Measurements from ENCODE around the gene SPCS3. TPM values are rescaled to one million over a fixed set of nuclear protein-coding genes. Genes with fewer than 3 reads are reported as not detected.
A peak's percentile ranks its signal among the peaks of the same experiment; 100 is the strongest.

Gene SPCS3
- total and polyA plus RNA-seq, 2 of the 13 experiments (the other 11 are each of a cell fraction or from before 2014, with no cell fraction given) = 26.3 to 57.0 TPM

- TF ChIP-seq ZBTB2 (CRISPR knock-in tag; IDR thresholded peaks at IDR 0.05; ENCODE audit: low read depth) = no peak
- TF ChIP-seq HNF4G (IDR thresholded peaks at IDR 0.05; ENCODE audit: borderline replicate concordance, low read depth, low read length) = no peak
- no peak for TF ChIP-seq HNF4G (CRISPR knock-in tag; IDR thresholded peaks at IDR 0.05; ENCODE audit: borderline replicate concordance, low read depth)
- no peak for TF ChIP-seq ZNF607 (CRISPR knock-in tag; IDR thresholded peaks at IDR 0.05; ENCODE audit: borderline replicate concordance)
- TF ChIP-seq TBL1XR1 (IDR thresholded peaks at IDR 0.05; ENCODE audit: borderline replicate concordance, low read length, partially characterized antibody) = no peak
- TF ChIP-seq ZNF142 (CRISPR knock-in tag; IDR thresholded peaks at IDR 0.05) = no peak
- TF ChIP-seq ZNF510 (CRISPR knock-in tag; IDR thresholded peaks at IDR 0.05; ENCODE audit: low read depth) = no peak
- peak; percentile 34 for TF ChIP-seq PHF8 (CRISPR knock-in tag; IDR thresholded peaks at IDR 0.05)
- TF ChIP-seq ZNF143 (CRISPR knock-in tag; IDR thresholded peaks at IDR 0.05) = no peak
- TF ChIP-seq, protein P1, sequence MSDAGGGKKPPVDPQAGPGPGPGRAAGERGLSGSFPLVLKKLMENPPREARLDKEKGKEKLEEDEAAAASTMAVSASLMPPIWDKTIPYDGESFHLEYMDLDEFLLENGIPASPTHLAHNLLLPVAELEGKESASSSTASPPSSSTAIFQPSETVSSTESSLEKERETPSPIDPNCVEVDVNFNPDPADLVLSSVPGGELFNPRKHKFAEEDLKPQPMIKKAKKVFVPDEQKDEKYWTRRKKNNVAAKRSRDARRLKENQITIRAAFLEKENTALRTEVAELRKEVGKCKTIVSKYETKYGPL (CRISPR knock-in tag; IDR thresholded peaks at IDR 0.05) = no peak
- no peak for TF ChIP-seq ARID2 (CRISPR knock-in tag; IDR thresholded peaks at IDR 0.05; ENCODE audit: borderline replicate concordance)
- TF ChIP-seq RNF2 (conservative IDR thresholded peaks at IDR 0.05; ENCODE audit: low read depth) = no peak
- TF ChIP-seq ARHGAP35 (CRISPR knock-in tag; IDR thresholded peaks at IDR 0.05; ENCODE audit: borderline replicate concordance) = no peak
- TF ChIP-seq MTF1 (CRISPR knock-in tag; IDR thresholded peaks at IDR 0.05) = no peak
- no peak for TF ChIP-seq ZNF563 (CRISPR knock-in tag; IDR thresholded peaks at IDR 0.05)
- no peak for TF ChIP-seq ZNF362 (CRISPR knock-in tag; IDR thresholded peaks at IDR 0.05; ENCODE audit: borderline replicate concordance)
- TF ChIP-seq ZMYM3 (CRISPR knock-in tag; IDR thresholded peaks at IDR 0.05) = no peak
- TF ChIP-seq ATF1 (CRISPR knock-in tag; IDR thresholded peaks at IDR 0.05) = no peak
- no peak for TF ChIP-seq ZEB1 (IDR thresholded peaks at IDR 0.05; ENCODE audit: insufficient replicate concordance, low read depth)
- TF ChIP-seq SRSF1 (optimal IDR thresholded peaks at IDR 0.05; ENCODE audit: low read depth, low read length) = no peak
Measured at GRCh38 chr4:176319151-176319703, 539 bp upstream of the SPCS3 start (continued).

Data from HepG2 (cell line).